ENCODE data around the gene MSLN. TPM values are rescaled to one million over a fixed set of nuclear protein-coding genes. Genes with fewer than 3 reads are reported as not detected.

Gene MSLN
- total RNA-seq, 2 donors from 2014 or later = 0.74 to 7.3 TPM

GRCh38 chr16:799948-800833 is 39.7 kb downstream of the MSLN start, which contains the start of gene GNG13:
Gene GNG13, minus strand, starts transcription at chr16:800734. Its CDS starts 1,657 bp downstream, at chr16:799077.
- intact Hi-C loops (cut with DNase I) = no loop called here
- H3K27ac ChIP-seq = no peak within 1 kb of the TSS
- 2% methylated on average over 49 of the region's 57 CpGs for WGBS
- peaks cover 19% of the 10 kb centered on the region for H3K27me3 ChIP-seq (replicated peaks; ENCODE audit: insufficient read depth)
- no peak for DNase-seq (ENCODE audit: low spot score)
- no peaks in the 10 kb centered on the region for H3K9me3 ChIP-seq
- H3K4me3 ChIP-seq = no peak within 1 kb of the TSS
- TF ChIP-seq POLR2AphosphoS5 (IDR thresholded peaks at IDR 0.05) (no peak), CTCF (IDR thresholded peaks at IDR 0.05) (no peak), POLR2A (IDR thresholded peaks at IDR 0.05) (no peak)
- H3K36me3 ChIP-seq = no peaks in the 10 kb centered on the region
- H3K4me1 ChIP-seq (replicated peaks) = no peaks in the 10 kb centered on the region

- H3K27ac ChIP-seq = no peak overlapping the region
- intact Hi-C loops (cut with DNase I) = no loop called here
- no peaks in the 10 kb centered on the region for H3K9me3 ChIP-seq
- H3K4me1 ChIP-seq (replicated peaks) = no peaks in the 10 kb centered on the region
- H3K27me3 ChIP-seq (replicated peaks; ENCODE audit: insufficient read depth) = peaks cover 19% of the 10 kb centered on the region
- WGBS = 12% methylated on average over 17 of the region's 17 CpGs
- DNase-seq (ENCODE audit: low spot score) = no peak
- no peaks in the 10 kb centered on the region for H3K36me3 ChIP-seq
- no peak for TF ChIP-seq POLR2AphosphoS5 (IDR thresholded peaks at IDR 0.05)
- TF ChIP-seq POLR2A (IDR thresholded peaks at IDR 0.05) = no peak
- TF ChIP-seq CTCF (IDR thresholded peaks at IDR 0.05) = no peak
- no peak overlapping the region for H3K4me3 ChIP-seq
Observed at GRCh38 chr16:800834-801511, 40.4 kb downstream of the MSLN start.

GRCh38 chr16:801584-802363 is 41.2 kb downstream of the MSLN start:
- H3K36me3 ChIP-seq = no peaks in the 10 kb centered on the region
- H3K27ac ChIP-seq = no peak overlapping the region
- H3K4me1 ChIP-seq (replicated peaks) = no peaks in the 10 kb centered on the region
- WGBS = 47% methylated on average over 19 of the region's 22 CpGs
- no peaks in the 10 kb centered on the region for H3K9me3 ChIP-seq
- no peak overlapping the region for H3K4me3 ChIP-seq
- intact Hi-C loops (cut with DNase I) = no loop called here
- TF ChIP-seq POLR2A (IDR thresholded peaks at IDR 0.05) (no peak), CTCF (IDR thresholded peaks at IDR 0.05) (no peak), POLR2AphosphoS5 (IDR thresholded peaks at IDR 0.05) (no peak)
- no peak for DNase-seq (ENCODE audit: low spot score)
- peaks cover 19% of the 10 kb centered on the region for H3K27me3 ChIP-seq (replicated peaks; ENCODE audit: insufficient read depth)

GRCh38 chr16:802461-802860 is 41.9 kb downstream of the MSLN start:
- intact Hi-C loops (cut with DNase I) = no loop called here
- TF ChIP-seq POLR2AphosphoS5 (IDR thresholded peaks at IDR 0.05) = no peak
- TF ChIP-seq CTCF (IDR thresholded peaks at IDR 0.05) = no peak
- TF ChIP-seq POLR2A (IDR thresholded peaks at IDR 0.05) = no peak
- 72% methylated on average over 7 of the region's 7 CpGs for WGBS
- H3K4me3 ChIP-seq = no peak overlapping the region
- no peak for DNase-seq (ENCODE audit: low spot score)
- H3K4me1 ChIP-seq (replicated peaks) = no peaks in the 10 kb centered on the region
- H3K27me3 ChIP-seq (replicated peaks; ENCODE audit: insufficient read depth) = peaks cover 19% of the 10 kb centered on the region
- H3K27ac ChIP-seq = no peak overlapping the region
- no peaks in the 10 kb centered on the region for H3K36me3 ChIP-seq
- H3K9me3 ChIP-seq = no peaks in the 10 kb centered on the region
